ENCODE results near the gene ALDH1A2.

The ALDH1A2 gene

GRCh38 chr15:57910672-57911071 lies 154.8 kb downstream of the ALDH1A2 start:
- TF ChIP-seq CTCF (IDR thresholded peaks at IDR 0.05; ENCODE audit: extremely low read depth, insufficient read depth, missing control alignments): no peak
- DNase-seq (ENCODE audit: low spot score): no peak
- in situ Hi-C loops (cut with MboI; ENCODE audit: low pct_unique_long_range_greater_than_20kb, low sequenced_read_pairs, unreplicated experiment): no loop called here

- in situ Hi-C loops (cut with MboI; ENCODE audit: low pct_unique_long_range_greater_than_20kb, low sequenced_read_pairs, unreplicated experiment): no loop called here
- DNase-seq (ENCODE audit: low spot score): no peak
- no peak for TF ChIP-seq CTCF (IDR thresholded peaks at IDR 0.05; ENCODE audit: extremely low read depth, insufficient read depth, missing control alignments)
These were observed 156.1 kb downstream of the ALDH1A2 start for GRCh38 chr15:57909388-57909787.

- TF ChIP-seq CTCF (IDR thresholded peaks at IDR 0.05; ENCODE audit: extremely low read depth, insufficient read depth, missing control alignments): no peak
- no peak for DNase-seq (ENCODE audit: low spot score)
- in situ Hi-C loops (cut with MboI; ENCODE audit: low pct_unique_long_range_greater_than_20kb, low sequenced_read_pairs, unreplicated experiment): no loop called here
These were observed 161.9 kb downstream of the ALDH1A2 start for GRCh38 chr15:57903626-57904025.
